Astrocyte of the cerebellum (primary cell): ENCODE measurements around the gene HSPE1.

ENCODE experiments used
- DNase-seq: peaks from one replicate; pipeline ENCODE4 v3.0.0-alpha.2; 2011; ENCODE audit warnings: low read depth
- H3K4me3 ChIP-seq: 2 replicates; pipeline ENCODE4 v1.5.1; 2011; ENCODE audit warnings: mild to moderate bottlenecking, low read depth, low read length, moderate library complexity
- in situ Hi-C: cut with HindIII; loops from 2 replicates; pipeline ENCODE4 v1.10.0; 2017; ENCODE audit warnings: low sequenced_read_pairs
- TF ChIP-seq, protein P1 (sequence below): IDR thresholded peaks from 2 replicates; pipeline ENCODE4 v1.5.1; 2012; ENCODE audit warnings: low read length, low read depth, moderate library complexity, mild to moderate bottlenecking; ENCODE audit errors: missing control alignments

HSPE1 gene

DNA sequence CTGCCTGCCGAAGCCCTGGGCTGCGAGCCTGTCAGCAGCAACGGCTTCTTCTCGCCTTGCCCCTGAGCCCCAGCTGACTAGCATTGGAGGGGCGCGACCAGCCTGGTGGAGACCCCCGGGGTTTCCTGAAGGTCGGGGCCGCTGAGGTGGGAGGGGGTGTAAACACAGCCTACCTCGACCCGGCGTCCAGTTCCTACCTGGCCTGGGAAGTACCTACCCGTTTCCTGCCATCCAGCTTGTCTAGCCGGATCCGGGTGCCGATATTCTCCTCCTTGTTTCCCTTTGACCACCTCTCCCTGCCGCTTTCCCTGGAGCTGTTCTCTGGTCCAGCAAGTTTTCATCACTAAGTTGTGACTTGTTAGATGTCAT is 16.2 kb downstream of the HSPE1 start:
- DNase-seq = no peak
- H3K4me3 ChIP-seq = peak overlapping the region; percentile 79
- in situ Hi-C loops = no loop called here
- TF ChIP-seq, protein P1, sequence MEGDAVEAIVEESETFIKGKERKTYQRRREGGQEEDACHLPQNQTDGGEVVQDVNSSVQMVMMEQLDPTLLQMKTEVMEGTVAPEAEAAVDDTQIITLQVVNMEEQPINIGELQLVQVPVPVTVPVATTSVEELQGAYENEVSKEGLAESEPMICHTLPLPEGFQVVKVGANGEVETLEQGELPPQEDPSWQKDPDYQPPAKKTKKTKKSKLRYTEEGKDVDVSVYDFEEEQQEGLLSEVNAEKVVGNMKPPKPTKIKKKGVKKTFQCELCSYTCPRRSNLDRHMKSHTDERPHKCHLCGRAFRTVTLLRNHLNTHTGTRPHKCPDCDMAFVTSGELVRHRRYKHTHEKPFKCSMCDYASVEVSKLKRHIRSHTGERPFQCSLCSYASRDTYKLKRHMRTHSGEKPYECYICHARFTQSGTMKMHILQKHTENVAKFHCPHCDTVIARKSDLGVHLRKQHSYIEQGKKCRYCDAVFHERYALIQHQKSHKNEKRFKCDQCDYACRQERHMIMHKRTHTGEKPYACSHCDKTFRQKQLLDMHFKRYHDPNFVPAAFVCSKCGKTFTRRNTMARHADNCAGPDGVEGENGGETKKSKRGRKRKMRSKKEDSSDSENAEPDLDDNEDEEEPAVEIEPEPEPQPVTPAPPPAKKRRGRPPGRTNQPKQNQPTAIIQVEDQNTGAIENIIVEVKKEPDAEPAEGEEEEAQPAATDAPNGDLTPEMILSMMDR = no peak

DNA sequence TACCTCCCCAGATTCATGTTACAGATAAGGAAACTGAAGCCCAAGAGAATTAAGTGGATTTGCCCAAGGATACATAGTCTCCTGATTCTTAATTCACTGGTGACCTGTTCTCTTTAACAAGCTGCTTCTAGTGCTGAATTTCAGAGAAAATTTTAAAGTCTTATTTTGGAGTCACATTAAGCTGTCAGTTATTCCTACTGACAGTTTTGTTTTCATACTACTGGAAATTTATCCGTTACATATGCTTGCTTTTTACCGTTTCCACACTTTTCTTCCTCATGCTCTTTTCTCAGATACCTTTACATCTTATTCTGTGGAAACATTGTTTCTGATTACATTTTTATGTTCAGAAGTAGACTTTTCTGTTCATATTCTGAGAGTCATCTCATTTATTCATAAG is 17.0 kb downstream of the HSPE1 start:
- TF ChIP-seq, protein P1 = no peak
- DNase-seq = no peak
- H3K4me3 ChIP-seq = peak overlapping the region; percentile 79
- in situ Hi-C loops = no loop called here

DNA sequence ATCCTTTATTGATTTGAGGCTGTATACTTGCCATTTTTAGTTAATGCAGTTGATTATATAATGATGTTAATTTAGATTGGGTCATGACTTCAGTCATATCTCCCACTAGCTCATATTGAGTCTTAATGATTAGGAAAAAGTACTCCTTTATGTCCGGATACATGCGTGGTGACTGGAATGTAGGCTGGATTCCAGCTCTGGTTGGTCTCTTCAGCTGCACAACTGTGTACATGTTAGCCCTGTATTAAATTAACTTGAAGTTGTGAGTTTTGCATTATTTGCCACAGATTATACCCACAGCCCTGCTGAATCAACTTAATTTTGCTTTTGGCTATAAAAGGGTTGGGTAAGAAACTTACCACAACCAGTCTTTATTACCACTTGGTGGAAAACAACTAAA is 38.2 kb downstream of the HSPE1 start:
- TF ChIP-seq, protein P1 = no peak
- in situ Hi-C loops = no loop called here
- no peak overlapping the region for H3K4me3 ChIP-seq
- DNase-seq = peak; percentile 28

DNA sequence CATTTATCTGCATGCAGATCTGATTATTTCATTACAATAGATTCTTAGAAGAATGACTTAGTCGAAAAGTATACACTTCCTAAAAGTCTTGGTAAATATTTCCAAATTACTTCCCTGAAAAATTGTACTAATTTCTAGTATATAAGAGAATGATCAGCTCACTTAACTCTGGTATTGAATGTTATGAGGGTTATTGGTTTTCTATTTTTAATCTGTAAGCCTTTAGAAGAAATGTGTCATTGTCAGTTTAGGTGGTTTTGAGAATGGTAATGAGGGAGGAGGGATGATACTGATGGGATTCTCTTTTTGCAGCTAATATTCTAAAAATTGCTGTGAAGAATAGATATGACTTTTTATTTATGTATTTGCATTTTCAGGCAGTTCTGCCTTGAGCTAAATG is 39.6 kb downstream of the HSPE1 start:
- H3K4me3 ChIP-seq = no peak overlapping the region
- no peak for DNase-seq
- TF ChIP-seq, protein P1 = no peak
- in situ Hi-C loops = no loop called here

DNA sequence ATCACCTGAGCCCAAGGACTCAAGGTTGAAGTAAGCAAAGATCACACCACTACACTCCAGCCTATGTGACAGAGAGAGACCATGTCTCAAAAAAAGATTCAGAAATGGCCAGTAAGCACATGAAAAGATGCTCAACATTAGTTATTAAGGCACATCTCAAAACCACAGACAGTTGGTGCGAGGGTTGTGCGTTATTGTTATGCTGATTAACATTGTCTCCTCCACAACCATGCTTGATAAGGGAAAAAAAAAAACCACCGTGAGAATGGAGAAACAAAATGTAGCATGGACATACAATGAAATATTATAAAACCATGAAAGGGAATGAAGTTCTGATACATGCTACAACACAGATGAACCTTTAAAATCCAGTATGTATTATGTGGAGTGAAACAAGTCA is 43.0 kb downstream of the HSPE1 start:
- in situ Hi-C loops = no loop called here
- DNase-seq = no peak
- H3K4me3 ChIP-seq = no peak overlapping the region
- TF ChIP-seq, protein P1 = no peak

DNA sequence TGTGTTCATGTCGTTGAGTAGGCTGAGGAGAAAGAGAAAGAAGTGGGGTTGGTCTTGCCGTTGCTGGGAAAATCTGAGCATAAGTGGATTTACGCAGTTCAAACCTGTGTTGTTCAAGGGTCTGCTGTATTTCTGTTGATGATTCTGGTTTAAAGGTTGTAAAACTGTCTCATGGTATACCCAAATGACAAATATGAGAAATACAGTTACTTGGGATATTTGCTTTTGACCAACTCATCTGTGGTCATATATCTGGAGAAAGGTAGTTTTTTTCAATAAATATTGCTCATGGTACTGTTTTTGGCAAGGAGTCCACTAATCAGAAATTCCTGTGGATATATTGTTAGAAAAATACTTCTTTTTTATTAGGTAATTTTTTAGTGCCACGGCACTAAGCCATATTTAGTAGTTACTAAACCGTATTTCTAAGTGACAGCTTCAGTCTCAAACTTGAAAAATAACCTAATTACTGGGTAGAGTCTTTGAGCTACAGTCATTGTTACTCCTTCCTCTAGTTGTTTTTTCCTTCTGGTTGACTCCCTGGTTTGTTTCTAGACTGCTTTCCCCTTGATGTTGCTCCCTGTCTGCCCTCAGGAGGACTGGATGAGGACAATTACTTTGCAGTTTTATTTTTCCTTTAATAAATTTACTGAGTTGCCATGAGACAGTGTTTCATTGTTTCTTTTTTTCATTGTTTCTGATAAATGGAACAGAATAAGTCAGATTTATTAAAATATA is 47.2 kb downstream of the HSPE1 start:
- H3K4me3 ChIP-seq = no peak overlapping the region
- no peak for DNase-seq
- in situ Hi-C loops = no loop called here
- TF ChIP-seq, protein P1 = no peak
